ENCODE data around the gene DDA1. TPM values are rescaled to one million over a fixed set of nuclear protein-coding genes. Genes with fewer than 3 reads are reported as not detected.

The DDA1 gene
- total and polyA plus RNA-seq, 2 of the 13 experiments (the other 11 are each of a cell fraction or from before 2014, with no cell fraction given): 24.5 to 26.0 TPM

DNA sequence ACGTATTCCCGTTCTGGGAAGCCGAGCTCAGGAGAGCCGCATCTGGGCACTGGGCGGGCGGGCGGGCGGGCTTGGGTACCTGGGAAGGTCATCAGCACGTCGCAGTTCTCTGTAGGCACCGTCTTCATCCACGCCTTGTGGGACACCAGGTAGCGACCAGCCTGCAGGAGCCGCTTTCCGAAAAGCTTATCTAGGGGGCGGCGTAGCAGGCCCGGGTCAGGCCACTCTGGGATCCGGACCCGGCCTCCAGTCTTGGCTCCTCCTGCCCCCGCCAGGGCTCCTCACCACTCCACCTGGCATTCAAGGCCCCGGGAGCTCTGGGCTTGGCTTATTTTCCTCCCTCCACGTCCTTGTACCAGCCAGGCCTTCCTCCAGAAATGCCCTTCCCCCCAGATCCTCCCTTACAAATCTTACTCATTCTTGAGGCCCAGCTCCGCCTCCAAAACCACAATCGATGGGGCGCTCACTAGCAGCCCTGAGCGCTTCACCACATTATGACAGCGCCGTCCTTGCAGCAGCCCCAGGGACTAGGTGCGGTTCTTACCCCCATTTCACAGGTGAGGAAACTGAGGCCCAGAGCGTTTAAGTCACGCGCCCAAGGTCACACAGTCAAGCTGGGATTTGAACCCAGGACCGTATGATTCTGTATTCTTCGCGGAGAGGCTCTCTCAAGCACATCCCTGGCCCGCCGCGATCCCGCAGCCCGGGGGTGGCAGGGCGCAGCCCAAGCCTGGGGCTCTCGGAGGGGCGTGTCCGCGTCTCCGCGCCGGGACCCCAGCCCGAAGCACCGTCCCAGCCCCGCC lies 24.4 kb downstream of the DDA1 start (continued):
- TF ChIP-seq HNF4A (CRISPR knock-in tag; IDR thresholded peaks at IDR 0.05): no peak
- TF ChIP-seq, protein P1, sequence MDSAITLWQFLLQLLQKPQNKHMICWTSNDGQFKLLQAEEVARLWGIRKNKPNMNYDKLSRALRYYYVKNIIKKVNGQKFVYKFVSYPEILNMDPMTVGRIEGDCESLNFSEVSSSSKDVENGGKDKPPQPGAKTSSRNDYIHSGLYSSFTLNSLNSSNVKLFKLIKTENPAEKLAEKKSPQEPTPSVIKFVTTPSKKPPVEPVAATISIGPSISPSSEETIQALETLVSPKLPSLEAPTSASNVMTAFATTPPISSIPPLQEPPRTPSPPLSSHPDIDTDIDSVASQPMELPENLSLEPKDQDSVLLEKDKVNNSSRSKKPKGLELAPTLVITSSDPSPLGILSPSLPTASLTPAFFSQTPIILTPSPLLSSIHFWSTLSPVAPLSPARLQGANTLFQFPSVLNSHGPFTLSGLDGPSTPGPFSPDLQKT (CRISPR knock-in tag; IDR thresholded peaks at IDR 0.05; ENCODE audit: borderline replicate concordance): no peak
- TF ChIP-seq SYNCRIP (IDR thresholded peaks at IDR 0.05; ENCODE audit: insufficient read depth, low read depth, low read length): no peak
- TF ChIP-seq, protein P2, sequence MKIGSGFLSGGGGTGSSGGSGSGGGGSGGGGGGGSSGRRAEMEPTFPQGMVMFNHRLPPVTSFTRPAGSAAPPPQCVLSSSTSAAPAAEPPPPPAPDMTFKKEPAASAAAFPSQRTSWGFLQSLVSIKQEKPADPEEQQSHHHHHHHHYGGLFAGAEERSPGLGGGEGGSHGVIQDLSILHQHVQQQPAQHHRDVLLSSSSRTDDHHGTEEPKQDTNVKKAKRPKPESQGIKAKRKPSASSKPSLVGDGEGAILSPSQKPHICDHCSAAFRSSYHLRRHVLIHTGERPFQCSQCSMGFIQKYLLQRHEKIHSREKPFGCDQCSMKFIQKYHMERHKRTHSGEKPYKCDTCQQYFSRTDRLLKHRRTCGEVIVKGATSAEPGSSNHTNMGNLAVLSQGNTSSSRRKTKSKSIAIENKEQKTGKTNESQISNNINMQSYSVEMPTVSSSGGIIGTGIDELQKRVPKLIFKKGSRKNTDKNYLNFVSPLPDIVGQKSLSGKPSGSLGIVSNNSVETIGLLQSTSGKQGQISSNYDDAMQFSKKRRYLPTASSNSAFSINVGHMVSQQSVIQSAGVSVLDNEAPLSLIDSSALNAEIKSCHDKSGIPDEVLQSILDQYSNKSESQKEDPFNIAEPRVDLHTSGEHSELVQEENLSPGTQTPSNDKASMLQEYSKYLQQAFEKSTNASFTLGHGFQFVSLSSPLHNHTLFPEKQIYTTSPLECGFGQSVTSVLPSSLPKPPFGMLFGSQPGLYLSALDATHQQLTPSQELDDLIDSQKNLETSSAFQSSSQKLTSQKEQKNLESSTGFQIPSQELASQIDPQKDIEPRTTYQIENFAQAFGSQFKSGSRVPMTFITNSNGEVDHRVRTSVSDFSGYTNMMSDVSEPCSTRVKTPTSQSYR (CRISPR knock-in tag; IDR thresholded peaks at IDR 0.05; ENCODE audit: borderline replicate concordance): peak; percentile 58; the same call in 1 of the 2 replicates
- TF ChIP-seq RFXANK (CRISPR knock-in tag; IDR thresholded peaks at IDR 0.05): no peak
- TF ChIP-seq, protein P3, sequence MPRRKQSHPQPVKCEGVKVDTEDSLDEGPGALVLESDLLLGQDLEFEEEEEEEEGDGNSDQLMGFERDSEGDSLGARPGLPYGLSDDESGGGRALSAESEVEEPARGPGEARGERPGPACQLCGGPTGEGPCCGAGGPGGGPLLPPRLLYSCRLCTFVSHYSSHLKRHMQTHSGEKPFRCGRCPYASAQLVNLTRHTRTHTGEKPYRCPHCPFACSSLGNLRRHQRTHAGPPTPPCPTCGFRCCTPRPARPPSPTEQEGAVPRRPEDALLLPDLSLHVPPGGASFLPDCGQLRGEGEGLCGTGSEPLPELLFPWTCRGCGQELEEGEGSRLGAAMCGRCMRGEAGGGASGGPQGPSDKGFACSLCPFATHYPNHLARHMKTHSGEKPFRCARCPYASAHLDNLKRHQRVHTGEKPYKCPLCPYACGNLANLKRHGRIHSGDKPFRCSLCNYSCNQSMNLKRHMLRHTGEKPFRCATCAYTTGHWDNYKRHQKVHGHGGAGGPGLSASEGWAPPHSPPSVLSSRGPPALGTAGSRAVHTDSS (CRISPR knock-in tag; conservative IDR thresholded peaks at IDR 0.05): no peak
- TF ChIP-seq CEBPG (CRISPR knock-in tag; IDR thresholded peaks at IDR 0.05): no peak
- TF ChIP-seq, protein P4, sequence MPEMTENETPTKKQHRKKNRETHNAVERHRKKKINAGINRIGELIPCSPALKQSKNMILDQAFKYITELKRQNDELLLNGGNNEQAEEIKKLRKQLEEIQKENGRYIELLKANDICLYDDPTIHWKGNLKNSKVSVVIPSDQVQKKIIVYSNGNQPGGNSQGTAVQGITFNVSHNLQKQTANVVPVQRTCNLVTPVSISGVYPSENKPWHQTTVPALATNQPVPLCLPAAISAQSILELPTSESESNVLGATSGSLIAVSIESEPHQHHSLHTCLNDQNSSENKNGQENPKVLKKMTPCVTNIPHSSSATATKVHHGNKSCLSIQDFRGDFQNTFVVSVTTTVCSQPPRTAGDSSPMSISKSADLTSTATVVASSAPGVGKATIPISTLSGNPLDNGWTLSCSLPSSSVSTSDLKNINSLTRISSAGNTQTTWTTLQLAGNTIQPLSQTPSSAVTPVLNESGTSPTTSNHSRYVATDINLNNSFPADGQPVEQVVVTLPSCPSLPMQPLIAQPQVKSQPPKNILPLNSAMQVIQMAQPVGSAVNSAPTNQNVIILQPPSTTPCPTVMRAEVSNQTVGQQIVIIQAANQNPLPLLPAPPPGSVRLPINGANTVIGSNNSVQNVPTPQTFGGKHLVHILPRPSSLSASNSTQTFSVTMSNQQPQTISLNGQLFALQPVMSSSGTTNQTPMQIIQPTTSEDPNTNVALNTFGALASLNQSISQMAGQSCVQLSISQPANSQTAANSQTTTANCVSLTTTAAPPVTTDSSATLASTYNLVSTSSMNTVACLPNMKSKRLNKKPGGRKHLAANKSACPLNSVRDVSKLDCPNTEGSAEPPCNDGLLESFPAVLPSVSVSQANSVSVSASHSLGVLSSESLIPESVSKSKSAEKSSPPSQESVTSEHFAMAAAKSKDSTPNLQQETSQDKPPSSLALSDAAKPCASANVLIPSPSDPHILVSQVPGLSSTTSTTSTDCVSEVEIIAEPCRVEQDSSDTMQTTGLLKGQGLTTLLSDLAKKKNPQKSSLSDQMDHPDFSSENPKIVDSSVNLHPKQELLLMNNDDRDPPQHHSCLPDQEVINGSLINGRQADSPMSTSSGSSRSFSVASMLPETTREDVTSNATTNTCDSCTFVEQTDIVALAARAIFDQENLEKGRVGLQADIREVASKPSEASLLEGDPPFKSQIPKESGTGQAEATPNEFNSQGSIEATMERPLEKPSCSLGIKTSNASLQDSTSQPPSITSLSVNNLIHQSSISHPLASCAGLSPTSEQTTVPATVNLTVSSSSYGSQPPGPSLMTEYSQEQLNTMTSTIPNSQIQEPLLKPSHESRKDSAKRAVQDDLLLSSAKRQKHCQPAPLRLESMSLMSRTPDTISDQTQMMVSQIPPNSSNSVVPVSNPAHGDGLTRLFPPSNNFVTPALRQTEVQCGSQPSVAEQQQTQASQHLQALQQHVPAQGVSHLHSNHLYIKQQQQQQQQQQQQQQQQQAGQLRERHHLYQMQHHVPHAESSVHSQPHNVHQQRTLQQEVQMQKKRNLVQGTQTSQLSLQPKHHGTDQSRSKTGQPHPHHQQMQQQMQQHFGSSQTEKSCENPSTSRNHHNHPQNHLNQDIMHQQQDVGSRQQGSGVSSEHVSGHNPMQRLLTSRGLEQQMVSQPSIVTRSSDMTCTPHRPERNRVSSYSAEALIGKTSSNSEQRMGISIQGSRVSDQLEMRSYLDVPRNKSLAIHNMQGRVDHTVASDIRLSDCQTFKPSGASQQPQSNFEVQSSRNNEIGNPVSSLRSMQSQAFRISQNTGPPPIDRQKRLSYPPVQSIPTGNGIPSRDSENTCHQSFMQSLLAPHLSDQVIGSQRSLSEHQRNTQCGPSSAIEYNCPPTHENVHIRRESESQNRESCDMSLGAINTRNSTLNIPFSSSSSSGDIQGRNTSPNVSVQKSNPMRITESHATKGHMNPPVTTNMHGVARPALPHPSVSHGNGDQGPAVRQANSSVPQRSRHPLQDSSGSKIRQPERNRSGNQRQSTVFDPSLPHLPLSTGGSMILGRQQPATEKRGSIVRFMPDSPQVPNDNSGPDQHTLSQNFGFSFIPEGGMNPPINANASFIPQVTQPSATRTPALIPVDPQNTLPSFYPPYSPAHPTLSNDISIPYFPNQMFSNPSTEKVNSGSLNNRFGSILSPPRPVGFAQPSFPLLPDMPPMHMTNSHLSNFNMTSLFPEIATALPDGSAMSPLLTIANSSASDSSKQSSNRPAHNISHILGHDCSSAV (CRISPR knock-in tag; IDR thresholded peaks at IDR 0.05; ENCODE audit: borderline replicate concordance): no peak
- TF ChIP-seq, protein P5, sequence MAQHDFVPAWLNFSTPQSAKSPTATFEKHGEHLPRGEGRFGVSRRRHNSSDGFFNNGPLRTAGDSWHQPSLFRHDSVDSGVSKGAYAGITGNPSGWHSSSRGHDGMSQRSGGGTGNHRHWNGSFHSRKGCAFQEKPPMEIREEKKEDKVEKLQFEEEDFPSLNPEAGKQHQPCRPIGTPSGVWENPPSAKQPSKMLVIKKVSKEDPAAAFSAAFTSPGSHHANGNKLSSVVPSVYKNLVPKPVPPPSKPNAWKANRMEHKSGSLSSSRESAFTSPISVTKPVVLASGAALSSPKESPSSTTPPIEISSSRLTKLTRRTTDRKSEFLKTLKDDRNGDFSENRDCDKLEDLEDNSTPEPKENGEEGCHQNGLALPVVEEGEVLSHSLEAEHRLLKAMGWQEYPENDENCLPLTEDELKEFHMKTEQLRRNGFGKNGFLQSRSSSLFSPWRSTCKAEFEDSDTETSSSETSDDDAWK (CRISPR knock-in tag; IDR thresholded peaks at IDR 0.05): no peak
- TF ChIP-seq EZH2 (conservative IDR thresholded peaks at IDR 0.05; ENCODE audit: low read depth, low read length): no peak
- TF ChIP-seq HOXA5 (CRISPR knock-in tag; IDR thresholded peaks at IDR 0.05): no peak
- no peak for TF ChIP-seq POLR2A (IDR thresholded peaks at IDR 0.05; ENCODE audit: insufficient read depth in 1 of 2, low read depth in 2 of 2, low read length in 2 of 2)
- TF ChIP-seq PAX8 (CRISPR knock-in tag; IDR thresholded peaks at IDR 0.05; ENCODE audit: borderline replicate concordance): no peak
- no peak for TF ChIP-seq SP140L (CRISPR knock-in tag; IDR thresholded peaks at IDR 0.05; ENCODE audit: borderline replicate concordance)
